ENCODE results near the gene DYNC2LI1.

The DYNC2LI1 gene

GRCh38 chr2:43838560-43839267 is 64.9 kb downstream of the DYNC2LI1 start, which contains the start of the genes ABCG5 and ABCG8:
TSS of gene ABCG5 (minus strand) at chr2:43838839. CDS start at chr2:43838679, 160 bp downstream.
TSS of gene ABCG8 (plus strand) at chr2:43838971. CDS start at chr2:43839054, 83 bp downstream.
- TF ChIP-seq ZNF274 (IDR thresholded peaks at IDR 0.05; ENCODE audit: low read depth, low read length) = no peak
- H3K4me3 ChIP-seq (ENCODE audit: low read length) = no peak within 1 kb of the TSS

- H3K4me3 ChIP-seq (ENCODE audit: low read length) = no peak overlapping the region
- TF ChIP-seq ZNF274 (IDR thresholded peaks at IDR 0.05; ENCODE audit: low read depth, low read length) = no peak
These were observed 66.1 kb downstream of the DYNC2LI1 start for GRCh38 chr2:43839776-43840564.

GRCh38 chr2:43840965-43841364 is 67.1 kb downstream of the DYNC2LI1 start:
- no peak overlapping the region for H3K4me3 ChIP-seq (ENCODE audit: low read length)
- TF ChIP-seq ZNF274 (IDR thresholded peaks at IDR 0.05; ENCODE audit: low read depth, low read length) = no peak

GRCh38 chr2:43841949-43842865 is 68.4 kb downstream of the DYNC2LI1 start:
- no peak for TF ChIP-seq ZNF274 (IDR thresholded peaks at IDR 0.05; ENCODE audit: low read depth, low read length)
- no peak overlapping the region for H3K4me3 ChIP-seq (ENCODE audit: low read length)

- no peak for TF ChIP-seq ZNF274 (IDR thresholded peaks at IDR 0.05; ENCODE audit: low read depth, low read length)
- H3K4me3 ChIP-seq (ENCODE audit: low read length) = no peak overlapping the region
These were observed 69.0 kb downstream of the DYNC2LI1 start for GRCh38 chr2:43842866-43843226.

GRCh38 chr2:43845181-43845580 is 71.3 kb downstream of the DYNC2LI1 start:
- TF ChIP-seq ZNF274 (IDR thresholded peaks at IDR 0.05; ENCODE audit: low read depth, low read length) = no peak
- H3K4me3 ChIP-seq (ENCODE audit: low read length) = no peak overlapping the region

GRCh38 chr2:43846140-43846793 is 72.4 kb downstream of the DYNC2LI1 start:
- H3K4me3 ChIP-seq (ENCODE audit: low read length) = no peak overlapping the region
- no peak for TF ChIP-seq ZNF274 (IDR thresholded peaks at IDR 0.05; ENCODE audit: low read depth, low read length)

GRCh38 chr2:43848214-43848613 is 74.4 kb downstream of the DYNC2LI1 start:
- no peak for TF ChIP-seq ZNF274 (IDR thresholded peaks at IDR 0.05; ENCODE audit: low read depth, low read length)
- H3K4me3 ChIP-seq (ENCODE audit: low read length) = no peak overlapping the region

- no peak for TF ChIP-seq ZNF274 (IDR thresholded peaks at IDR 0.05; ENCODE audit: low read depth, low read length)
- H3K4me3 ChIP-seq (ENCODE audit: low read length) = no peak overlapping the region
These were observed 77.5 kb downstream of the DYNC2LI1 start for GRCh38 chr2:43851011-43851980.

GRCh38 chr2:43852196-43852730 is 78.4 kb downstream of the DYNC2LI1 start:
- no peak for TF ChIP-seq ZNF274 (IDR thresholded peaks at IDR 0.05; ENCODE audit: low read depth, low read length)
- H3K4me3 ChIP-seq (ENCODE audit: low read length) = no peak overlapping the region

GRCh38 chr2:43853141-43854081 is 79.6 kb downstream of the DYNC2LI1 start:
- no peak overlapping the region for H3K4me3 ChIP-seq (ENCODE audit: low read length)
- no peak for TF ChIP-seq ZNF274 (IDR thresholded peaks at IDR 0.05; ENCODE audit: low read depth, low read length)
